Tibial nerve (tissue), 3 donors: ENCODE measurements around the gene ADAMTS4.

Experiments used
- CTCF ChIP-seq, 5 experiments: fragments of 200-600 bp in 3 of 5; fragments of 450-650 bp in 2 of 5; sonication (generic) in 3 of 5; IDR thresholded peaks; one replicate each; pipeline ENCODE4 v1.5.1; 2016 to 2019; ENCODE audit warnings: antibody characterized with exemption in 5 of 5, mild to moderate bottlenecking in 3 of 5, moderate library complexity in 2 of 5
- POLR2A ChIP-seq, 2 donors: fragments of 450-650 bp; IDR thresholded peaks; one replicate each; pipeline ENCODE4 v1.6.1; 2017; ENCODE audit warnings: antibody characterized with exemption in 2 of 2, mild to moderate bottlenecking in 2 of 2, moderate library complexity in 2 of 2

GRCh38 chr1:161193561-161194235 is 5.2 kb downstream of the ADAMTS4 start:
- TF ChIP-seq CTCF (IDR thresholded peaks at IDR 0.05) (peak; percentile 19 to 58 (median 42)), POLR2A (IDR thresholded peaks at IDR 0.05) (no peak)
